ENCODE measurements around the gene RBFOX2.
"Not testable (repeated sequence)": the region's sequence is repeated elsewhere in the genome, so short reads cannot be mapped to it uniquely, and the experiment has no call there.

Gene RBFOX2

DNA sequence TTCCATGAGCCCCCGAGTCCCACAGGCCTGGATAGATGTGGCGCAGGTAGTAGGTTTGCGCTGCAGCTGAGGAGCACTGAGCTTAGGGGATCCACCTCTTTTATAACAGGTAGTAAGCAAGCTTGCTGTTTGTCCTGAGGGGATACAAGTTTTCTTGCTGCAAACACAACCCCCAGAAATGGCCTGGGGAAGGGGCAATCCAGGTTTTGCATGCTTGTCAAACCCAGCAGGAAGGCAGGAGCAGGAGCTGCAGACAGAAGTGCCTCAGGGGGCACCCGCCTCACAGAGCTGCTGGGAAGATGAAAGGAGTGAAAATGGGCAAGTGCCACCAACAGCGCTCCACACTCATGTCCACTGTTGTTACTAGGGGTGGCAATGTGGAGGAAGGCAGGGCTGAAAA, 292.5 kb downstream of the RBFOX2 start:
- no peak for DNase-seq (ENCODE audit: low spot score)

DNA sequence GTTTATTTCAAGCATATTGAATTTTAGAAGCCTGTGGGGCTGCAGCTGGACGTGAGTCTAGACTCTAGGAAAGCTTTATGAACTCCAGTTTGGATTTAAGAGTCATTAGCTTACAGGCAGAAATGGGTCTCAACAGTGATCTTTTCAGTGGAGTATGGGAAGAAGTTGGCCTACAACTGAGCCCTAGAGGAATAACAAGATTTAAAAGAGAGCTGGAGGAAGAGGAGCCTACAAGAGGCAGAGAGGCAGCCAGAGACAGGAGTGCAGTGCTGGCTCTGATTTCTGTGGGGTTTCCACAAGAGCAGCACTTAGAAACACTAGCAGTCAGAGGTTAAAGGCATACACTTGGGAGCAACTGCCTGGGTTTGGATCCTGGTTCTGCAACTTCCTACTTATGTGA, 293.1 kb downstream of the RBFOX2 start:
- no peak for DNase-seq (ENCODE audit: low spot score)

DNA sequence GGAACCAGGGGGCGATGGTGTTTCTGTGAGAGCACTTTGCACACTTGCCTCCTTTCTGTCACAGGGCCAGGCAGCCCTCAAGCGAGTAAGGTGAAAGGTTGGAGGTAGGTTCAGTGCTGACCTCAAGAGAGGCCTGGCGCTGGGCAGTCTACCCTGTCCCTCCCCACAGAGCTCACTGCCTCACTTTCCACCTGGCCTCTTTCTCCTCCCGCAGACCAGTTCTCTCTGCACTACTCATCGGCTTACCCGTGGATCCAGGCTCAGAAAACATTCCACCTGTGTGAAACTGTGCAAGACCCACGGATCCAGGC, 294.2 kb downstream of the RBFOX2 start:
- DNase-seq (ENCODE audit: low spot score), result no peak

DNA sequence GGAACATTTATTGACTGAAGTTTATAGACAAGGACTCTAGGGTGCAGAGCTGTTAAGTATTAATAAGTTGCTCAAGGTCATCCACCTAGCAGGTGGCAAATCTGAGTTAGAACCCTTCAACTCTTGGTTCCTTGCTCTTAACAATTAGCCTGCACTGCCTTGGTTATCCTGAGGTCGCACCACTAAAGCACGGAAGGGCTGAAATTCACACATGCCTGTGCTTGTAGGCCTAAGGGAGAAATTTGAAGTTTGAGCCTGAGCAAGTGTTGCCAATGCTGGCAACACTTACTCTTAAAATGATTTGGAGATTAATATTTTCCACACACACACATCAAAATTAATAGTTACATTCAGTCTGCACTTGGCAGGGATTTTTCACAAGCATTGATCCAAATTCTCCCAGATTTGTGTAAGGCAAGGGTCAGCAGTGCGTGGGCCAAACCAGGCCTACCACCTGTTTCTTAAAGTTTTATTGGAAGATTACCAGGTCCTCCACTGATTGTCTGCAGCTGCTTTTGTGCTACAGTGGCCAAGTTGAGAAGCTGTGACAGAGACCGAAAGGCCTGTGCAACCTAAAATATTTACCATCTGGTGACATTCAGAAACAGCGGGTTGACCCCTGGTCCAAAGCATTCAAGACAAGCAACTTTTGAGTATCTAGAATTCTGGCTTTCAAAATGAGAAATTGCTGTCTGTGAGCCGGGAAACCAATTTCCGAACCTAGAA, 294.7 kb downstream of the RBFOX2 start:
- DNase-seq (ENCODE audit: low spot score), result no peak

DNA sequence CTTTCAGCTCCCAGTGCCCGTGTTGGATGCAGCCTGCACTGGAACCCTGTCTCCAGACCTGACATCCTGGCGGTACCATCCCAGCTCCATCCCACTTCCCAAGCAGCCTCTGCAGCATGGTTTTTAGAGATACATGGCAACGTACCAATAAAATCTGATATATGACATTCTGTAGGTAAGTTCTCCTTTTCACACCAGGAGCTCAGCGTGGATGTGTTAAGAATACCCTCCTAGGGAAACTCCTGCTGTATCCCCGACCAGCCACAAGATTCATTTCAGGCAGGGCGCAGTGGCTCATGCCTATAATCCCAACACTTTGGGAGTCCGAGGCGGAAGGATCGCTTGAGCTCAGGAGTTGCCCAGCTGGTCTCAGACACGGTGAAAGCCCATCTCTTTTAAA, 295.6 kb downstream of the RBFOX2 start:
- no peak for DNase-seq (ENCODE audit: low spot score)

DNA sequence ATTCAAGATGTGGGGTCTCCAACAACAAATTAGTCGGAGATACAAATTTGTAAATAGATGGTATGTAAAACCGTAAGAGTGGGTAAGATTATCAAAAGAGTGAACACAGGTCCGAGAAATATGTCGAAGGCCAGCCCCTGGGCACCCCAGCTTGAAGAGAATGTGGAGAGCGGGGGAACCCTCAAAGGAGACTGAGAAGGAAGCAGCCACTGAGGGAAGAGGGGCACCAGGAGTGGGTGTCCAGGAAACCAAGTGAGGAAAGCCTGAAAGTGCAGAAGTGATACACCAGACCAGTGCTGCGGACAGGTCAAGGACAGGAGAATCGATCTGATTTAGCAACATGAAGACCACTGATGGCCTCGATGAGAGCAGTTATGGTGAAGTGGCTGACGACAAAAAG, 296.5 kb downstream of the RBFOX2 start:
- DNase-seq (ENCODE audit: low spot score), result no peak

DNA sequence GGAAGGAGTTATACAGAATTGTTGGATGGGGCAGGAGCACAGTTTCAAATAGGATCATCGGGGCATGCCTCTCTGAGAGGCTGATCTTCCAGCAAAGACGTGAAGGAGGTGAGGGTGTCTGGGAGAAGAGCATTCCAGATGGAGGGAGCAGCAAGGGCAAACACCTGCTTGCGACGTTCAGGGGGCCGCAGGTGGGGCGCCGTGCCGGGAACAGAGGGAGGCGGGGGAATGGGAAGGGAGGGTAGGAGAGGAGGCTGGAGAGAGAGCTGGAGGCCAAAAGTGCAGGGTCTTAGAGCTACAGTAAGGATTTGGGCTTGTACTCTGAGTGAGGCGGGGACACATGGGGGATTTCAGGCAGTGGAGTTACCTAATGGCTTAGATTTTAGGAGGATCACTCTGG, 297.3 kb downstream of the RBFOX2 start:
- no peak for DNase-seq (ENCODE audit: low spot score)

DNA sequence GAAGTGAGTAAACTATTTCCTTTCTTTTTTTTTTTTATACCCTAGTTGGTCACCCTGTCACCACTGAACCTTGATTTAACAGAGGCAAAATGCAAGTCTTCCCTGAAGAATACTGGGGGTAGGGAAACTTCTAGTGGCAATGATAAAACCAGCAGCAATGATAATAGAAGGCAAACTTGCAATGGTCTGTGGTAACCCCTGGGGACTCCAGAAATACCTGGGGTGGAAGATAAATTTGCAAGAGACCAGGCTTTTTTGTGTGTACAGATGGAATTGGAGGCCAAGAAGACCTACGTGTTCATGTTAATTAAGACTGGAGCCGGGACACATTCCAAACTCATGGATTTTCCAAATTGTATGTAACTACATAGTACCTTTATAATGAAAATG, 299.3 kb downstream of the RBFOX2 start:
- DNase-seq (ENCODE audit: low spot score), result peak; percentile 38

DNA sequence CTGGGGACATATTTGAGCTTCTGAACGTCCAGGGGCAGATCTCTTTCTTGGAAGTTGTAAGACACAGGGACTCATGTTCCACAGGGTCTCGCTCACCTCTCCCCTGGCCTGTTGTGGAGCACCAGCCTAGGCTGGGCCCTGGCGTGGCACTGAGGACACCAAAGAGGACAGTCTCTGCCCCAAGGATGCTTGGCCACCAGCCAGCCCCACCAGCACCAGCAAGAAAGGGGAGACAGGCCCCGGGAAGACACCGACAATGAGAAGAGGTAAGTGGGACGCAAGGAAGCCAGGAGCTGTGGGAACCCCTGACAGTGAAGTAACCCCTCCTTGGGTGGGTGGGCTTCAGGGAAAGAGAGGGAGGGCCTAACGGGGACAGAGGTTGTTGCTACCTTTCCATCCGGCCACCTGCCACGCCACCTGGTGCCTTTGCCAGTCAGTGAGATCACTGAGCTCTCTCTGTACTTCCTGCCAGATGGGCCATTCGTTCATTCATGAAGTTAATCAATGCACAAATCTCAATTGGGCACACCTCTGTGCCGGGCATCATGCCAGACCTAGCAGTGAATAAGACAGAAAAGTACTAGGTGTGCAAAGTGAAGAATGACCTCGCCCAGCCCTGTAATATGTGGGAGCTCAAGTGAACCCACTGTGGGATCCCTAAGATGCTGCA, 299.9 kb downstream of the RBFOX2 start:
- DNase-seq (ENCODE audit: low spot score), result peak; percentile 60

DNA sequence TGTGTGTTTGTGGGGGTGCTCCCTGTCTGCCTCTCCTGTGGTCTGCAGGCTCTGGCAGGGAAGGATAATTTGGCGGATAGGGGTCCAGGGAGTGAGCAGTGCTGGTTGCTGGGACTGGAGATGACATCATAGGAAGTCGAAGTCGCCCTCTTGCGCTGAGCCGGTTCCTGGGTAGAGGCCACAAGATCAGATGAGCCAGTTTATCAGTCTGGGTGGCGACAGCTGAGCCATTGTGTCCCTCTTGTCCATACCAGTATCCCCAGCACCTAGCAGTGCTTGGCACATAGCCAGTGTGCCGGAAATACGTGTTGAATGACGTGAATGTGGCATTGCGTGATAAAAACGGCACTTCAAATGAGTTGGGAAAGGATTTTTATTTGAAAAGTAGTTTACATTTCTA, 301.2 kb downstream of the RBFOX2 start:
- DNase-seq (ENCODE audit: low spot score), result no peak

DNA sequence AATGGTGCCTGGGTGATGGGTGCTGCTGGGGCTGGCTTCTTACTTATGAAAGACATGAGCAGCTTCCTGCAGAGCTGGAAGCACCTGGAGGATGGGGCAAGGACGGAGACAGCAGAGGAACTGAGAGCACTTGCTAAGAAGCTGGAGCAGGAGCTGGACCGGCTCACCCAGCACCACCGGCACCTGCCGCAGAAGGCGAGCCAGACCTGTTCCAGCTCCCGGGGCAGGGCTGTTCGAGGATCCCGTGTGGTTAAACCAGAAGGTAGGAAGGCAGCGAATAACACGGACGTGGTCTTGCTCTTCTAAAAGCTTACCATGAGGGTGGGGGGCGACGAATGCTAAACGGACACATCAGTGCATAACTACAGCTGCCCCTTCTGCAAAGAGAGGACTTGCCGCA, 301.7 kb downstream of the RBFOX2 start:
- no peak for DNase-seq (ENCODE audit: low spot score)

DNA sequence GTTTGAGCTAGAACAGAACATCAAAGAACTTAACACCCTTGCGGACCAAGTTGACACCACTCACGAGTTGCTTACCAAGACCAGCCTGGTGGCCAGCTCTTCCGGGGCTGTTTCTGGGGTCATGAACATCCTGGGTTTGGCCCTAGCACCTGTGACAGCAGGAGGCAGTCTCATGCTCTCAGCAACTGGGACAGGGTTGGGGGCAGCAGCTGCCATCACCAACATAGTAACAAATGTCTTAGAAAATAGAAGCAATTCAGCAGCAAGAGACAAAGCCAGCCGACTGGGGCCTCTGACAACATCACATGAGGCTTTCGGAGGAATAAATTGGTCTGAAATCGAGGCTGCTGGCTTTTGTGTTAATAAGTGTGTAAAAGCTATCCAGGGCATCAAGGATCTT, 302.2 kb downstream of the RBFOX2 start:
- DNase-seq (ENCODE audit: low spot score), result no peak

DNA sequence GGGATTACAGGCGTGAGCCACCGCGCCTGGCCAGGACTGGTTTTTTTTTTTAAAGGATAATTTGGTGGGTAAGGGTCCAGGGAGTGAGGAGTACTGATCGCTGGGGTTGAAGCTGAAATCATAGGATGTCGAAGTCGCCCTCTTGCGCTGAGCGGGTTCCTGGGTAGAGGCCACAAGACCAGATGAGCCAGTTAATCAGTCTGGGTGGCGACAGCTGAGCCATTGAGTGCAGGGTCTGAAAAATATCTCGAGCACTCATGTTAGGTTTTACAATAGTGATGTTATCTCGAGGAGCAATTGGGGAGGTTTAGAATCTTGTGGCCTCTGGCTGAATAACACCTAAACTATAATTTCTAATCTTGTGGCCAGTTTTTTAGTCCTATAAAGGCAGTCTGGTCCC, 303.1 kb downstream of the RBFOX2 start:
- no peak for DNase-seq (ENCODE audit: low spot score)

DNA sequence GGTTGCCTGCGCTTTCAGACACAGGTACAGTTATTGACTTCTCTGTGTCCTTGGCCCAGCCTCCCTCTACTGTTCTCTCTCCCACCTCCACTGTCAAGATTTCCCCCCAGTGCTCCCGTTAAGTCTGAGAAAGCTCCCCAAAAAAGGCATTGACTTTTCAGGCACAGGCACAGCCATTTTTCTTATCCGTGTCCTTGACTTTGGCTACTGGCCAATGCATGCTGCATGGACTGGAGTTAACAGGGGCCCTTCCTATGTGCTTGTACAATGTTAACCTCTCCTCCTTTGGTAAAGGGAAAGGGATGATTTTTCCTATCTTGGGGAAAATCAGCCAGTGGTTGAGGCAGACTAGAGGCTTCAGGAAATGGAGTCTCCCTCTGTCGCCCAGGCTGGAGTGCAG, 306.7 kb downstream of the RBFOX2 start:
- DNase-seq (ENCODE audit: low spot score), result no peak

DNA sequence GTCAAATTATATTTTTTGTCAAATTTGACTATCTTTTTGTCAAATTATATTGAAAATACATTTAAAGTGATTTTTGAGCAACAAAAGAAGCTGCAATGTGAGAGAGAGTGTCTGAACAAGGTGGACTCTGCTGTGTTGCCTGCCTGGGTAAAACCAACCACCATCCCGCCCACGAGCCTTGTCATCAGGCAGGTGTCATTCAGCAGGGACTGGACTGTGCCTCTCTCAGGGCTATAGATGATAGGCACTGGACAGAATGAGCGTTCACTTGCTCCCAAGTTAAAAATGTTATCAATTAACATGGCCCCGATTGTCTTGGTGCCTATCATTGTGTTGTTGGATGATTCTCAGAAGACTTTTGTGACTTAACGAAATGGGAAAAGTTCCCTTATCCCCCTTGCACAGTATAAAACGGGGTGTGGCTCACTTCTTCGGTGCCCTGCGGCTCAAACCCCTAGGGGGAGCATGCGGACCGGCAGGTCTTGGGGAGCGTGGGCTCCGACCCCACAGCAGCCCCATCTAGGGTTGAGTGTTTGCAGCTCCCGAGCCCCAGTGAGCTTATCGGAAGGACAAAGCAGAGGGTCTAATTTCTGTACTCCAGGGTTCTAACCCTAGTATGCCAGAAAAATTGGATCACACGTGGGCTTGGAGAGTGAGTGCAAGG, 309.3 kb downstream of the RBFOX2 start:
- DNase-seq (ENCODE audit: low spot score), result no peak

DNA sequence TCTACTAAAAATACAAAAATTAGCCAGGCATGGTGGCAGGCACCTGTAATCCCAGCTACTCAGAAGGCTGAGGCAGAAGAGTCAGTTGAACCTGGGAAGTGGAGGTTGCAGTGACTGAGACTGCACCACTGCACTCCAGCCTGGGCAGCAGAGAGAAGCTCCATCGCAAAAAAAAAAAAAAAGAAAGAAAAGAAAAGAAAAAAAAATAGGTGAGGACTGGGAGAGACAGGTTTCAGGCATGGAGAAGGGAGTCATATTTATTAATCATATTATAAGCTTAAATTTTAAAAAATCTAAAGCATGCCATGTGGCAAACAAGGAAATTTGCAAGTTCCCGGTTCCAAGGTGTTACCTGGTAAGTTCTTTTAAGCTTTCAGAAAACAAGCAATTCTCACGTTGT, 311.1 kb downstream of the RBFOX2 start, which contains the start of gene APOL5:
Gene APOL5, plus strand, starts transcription at position 301 of the 400 bp plus-strand sequence. Its CDS starts 0 bp downstream, at position 301.
- DNase-seq (ENCODE audit: low spot score), result no peak

DNA sequence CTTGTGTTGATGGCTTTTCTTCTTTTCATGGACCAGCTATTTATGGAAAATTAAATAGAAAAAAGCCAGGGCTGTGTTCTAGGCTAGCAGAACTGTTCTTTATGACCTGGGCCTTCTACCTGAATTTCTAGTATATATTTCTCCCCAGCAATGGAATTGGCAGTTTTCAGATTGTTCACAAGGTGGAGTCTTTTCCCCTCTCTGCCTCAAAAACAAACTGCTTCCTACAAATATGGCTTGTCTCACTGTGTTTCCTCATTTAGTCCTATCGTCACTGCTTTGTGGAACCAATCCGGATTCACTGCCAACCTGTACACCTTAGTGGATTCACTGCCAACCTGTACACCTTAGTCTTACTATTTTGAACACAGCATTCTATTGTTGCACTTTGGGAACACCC, 316.0 kb downstream of the RBFOX2 start:
- DNase-seq (ENCODE audit: low spot score), result no peak

DNA sequence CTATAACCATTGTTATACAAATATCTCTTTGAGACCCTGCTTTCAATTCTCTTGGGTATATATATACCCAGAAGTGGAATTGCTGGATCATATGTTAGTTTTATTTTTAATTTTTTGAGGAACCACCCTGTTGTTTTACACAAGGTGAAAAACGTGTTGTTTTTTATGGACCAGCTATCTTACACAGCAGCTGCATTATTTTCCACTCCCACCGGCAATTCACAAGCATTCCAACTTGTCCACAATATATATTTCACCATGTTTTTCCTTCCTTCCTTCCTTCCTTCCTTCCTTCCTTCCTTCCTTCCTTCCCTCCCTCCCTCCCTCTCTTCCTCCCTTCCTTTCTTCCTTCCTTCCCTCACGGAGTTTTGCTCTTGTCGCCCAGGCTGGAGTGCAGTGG, 317.3 kb downstream of the RBFOX2 start:
- DNase-seq (ENCODE audit: low spot score), result no peak

DNA sequence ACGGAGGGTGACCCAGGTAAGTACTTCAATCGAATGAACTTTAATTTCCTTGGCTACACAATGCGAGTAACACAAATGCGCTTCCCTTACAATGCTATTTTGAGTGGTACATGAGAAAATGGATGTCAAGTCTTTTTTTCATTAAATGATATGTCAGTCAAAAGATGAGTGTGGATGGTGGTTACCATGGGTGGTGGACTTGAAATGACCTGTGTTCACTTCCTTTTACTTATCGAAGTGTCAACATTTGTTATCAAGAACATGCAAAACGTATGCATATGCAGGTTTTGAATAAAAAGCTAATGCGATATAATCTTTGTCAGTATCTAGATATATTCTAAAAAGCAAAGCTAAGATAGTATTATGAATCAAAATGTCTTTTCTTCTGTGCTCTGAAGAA, 319.7 kb downstream of the RBFOX2 start:
- no peak for DNase-seq (ENCODE audit: low spot score)

DNA sequence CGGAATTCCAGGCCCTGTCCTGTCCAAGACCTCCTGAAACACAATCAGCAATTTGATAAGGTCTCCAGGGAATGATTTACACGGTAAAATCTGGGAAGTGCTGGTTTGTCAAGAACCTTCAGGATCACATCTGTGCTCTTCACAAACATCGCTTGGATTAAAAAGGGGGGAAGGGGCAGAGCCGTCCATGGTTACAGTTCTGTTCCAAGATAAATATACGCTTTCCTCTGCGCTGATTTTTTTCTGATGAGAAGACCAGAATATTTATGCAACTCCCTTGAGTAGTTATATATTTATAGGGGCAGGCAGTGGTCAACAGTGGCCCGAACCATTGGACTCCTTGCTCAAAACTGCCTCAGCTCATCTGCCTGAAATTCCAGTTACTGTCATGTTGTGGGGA, 320.2 kb downstream of the RBFOX2 start:
- no peak for DNase-seq (ENCODE audit: low spot score)

DNA sequence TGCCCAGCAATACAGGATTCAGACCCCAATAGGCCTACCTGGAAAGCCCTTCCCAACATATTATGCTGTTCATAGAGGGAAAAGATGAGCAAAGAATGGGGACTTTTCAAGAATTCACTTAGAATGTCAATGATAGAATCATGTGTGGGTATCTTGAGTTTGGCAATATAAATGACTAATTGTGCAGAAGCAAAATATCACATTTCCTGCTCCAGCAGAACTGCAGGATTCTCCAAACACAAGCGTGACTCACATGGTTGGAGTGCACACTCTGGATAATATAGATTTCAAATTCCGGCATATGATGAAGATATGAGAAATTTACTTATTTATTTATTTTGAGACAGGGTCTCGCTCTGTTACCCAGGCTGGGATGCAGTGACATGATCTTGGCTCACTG, 323.5 kb downstream of the RBFOX2 start:
- DNase-seq (ENCODE audit: low spot score), result no peak

DNA sequence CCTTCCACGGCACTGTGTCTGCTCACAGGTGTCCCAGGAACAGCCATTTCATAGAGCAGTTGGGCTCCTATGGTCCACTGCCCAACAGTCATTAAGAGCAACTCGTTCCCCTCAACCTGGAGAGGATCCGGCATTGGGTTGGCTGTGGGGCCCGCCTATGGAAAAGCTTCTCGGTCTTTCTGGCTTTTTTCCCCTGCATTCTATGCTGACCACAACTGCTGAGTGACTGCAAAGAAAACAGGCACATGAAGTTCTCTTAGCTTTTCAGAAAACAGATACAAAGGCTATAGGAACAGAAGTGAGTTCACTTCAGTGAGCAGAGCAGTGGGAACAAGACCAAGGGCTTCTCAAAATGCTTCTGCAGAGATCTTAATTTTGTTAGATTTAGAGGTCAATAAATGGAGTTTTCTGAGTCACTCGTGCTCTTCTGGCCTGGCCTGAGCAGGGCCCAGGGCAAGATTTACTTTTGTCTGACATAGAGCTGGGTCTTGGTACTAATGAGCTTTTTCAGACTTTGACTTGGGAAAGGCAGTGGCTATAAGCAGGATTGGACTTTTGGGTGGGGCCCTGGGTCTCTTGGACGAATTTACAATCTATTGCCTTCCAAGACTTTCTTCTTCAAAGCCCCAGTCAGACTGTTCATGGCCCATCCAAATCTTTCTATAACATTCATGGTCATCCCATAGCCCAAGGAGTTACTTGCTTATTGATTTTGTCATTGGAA, 324.6 kb downstream of the RBFOX2 start:
- no peak for DNase-seq (ENCODE audit: low spot score)

DNA sequence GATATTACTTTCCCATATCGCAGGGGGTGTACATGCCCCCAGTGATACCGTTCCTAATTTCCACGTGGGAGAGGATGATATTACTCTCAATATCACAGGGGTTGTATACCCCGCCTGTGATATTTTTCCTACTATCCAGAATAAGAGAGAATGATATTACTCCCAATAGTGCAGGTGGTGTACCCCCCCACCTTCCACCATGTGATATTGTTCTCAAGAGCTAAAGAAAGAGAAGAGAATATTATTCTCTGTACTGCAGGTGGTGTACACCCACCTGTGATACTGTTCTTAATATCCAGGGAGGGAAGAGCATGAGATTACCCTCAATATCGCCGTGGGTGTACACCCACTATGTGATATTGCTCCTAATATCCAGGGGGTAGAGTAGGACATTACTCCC, 328.8 kb downstream of the RBFOX2 start:
- not testable (repeated sequence) for DNase-seq (ENCODE audit: low spot score)
